Activated CD4-positive, alpha-beta T cell treated with anti-CD3 and anti-CD28 coated beads, Interleukin-2, amount 50 U/mL, for 1 hour (primary cell): ENCODE results near the gene NAT9.

ENCODE experiments used
- DNase-seq: peaks from one replicate; pipeline ENCODE4 v3.0.0-alpha.2; 2020

NAT9 gene

GRCh38 chr17:74778960-74779359 is 2.8 kb upstream of the NAT9 start:
- no peak for DNase-seq

GRCh38 chr17:74777901-74778515 is 1.9 kb upstream of the NAT9 start:
- DNase-seq: no peak

- DNase-seq: no peak
Measured at GRCh38 chr17:74776990-74777389, 845 bp upstream of the NAT9 start.

- no peak for DNase-seq
Measured at GRCh38 chr17:74775409-74776043, 619 bp downstream of the NAT9 start.

- DNase-seq: no peak
Measured at GRCh38 chr17:74773871-74774286, 2.3 kb downstream of the NAT9 start.

- DNase-seq: no peak
Measured at GRCh38 chr17:74773414-74773813, 2.7 kb downstream of the NAT9 start.

- no peak for DNase-seq
Measured at GRCh38 chr17:74772053-74772452, 4.1 kb downstream of the NAT9 start.

- DNase-seq: no peak
Measured at GRCh38 chr17:74771319-74771914, 4.7 kb downstream of the NAT9 start.

- peak; percentile 79 for DNase-seq
Measured at GRCh38 chr17:74770498-74771318, 5.4 kb downstream of the NAT9 start.

GRCh38 chr17:74769856-74770497 is 6.2 kb downstream of the NAT9 start:
- DNase-seq: no peak

GRCh38 chr17:74769266-74769855 is 6.8 kb downstream of the NAT9 start:
- DNase-seq: no peak

- DNase-seq: no peak
Measured at GRCh38 chr17:74768763-74769114, 7.4 kb downstream of the NAT9 start.

- no peak for DNase-seq
Measured at GRCh38 chr17:74768069-74768762, 7.9 kb downstream of the NAT9 start.

- DNase-seq: no peak
Measured at GRCh38 chr17:74767111-74767516, 9.0 kb downstream of the NAT9 start.

- no peak for DNase-seq
Measured at GRCh38 chr17:74766413-74766812, 9.7 kb downstream of the NAT9 start.

- no peak for DNase-seq
Measured at GRCh38 chr17:74764751-74765286, 11.3 kb downstream of the NAT9 start.

GRCh38 chr17:74763565-74764387 is 12.4 kb downstream of the NAT9 start:
- DNase-seq: no peak

- no peak for DNase-seq
Measured at GRCh38 chr17:74761931-74762330, 14.2 kb downstream of the NAT9 start.

- DNase-seq: no peak
Measured at GRCh38 chr17:74761419-74761818, 14.7 kb downstream of the NAT9 start.

GRCh38 chr17:74760404-74761105 is 15.6 kb downstream of the NAT9 start:
- DNase-seq: no peak
